Lower leg skin (tissue), 3 donors: ENCODE results near the gene KAZN.

Experiments
- POLR2A ChIP-seq, 2 donors: fragments of 450-650 bp; IDR thresholded peaks; one replicate each; pipeline ENCODE4 v1.6.1; 2016 to 2017; ENCODE audit warnings: antibody characterized with exemption in 2 of 2, mild to moderate bottlenecking in 1 of 2, moderate library complexity in 1 of 2
- TF ChIP-seq, protein P1 (sequence below), 3 donors: fragments of 450-650 bp; IDR thresholded peaks; one replicate each; pipeline ENCODE4 v1.5.1; 2016; ENCODE audit warnings: antibody characterized with exemption in 3 of 3, mild to moderate bottlenecking in 3 of 3, moderate library complexity in 2 of 3

DNA sequence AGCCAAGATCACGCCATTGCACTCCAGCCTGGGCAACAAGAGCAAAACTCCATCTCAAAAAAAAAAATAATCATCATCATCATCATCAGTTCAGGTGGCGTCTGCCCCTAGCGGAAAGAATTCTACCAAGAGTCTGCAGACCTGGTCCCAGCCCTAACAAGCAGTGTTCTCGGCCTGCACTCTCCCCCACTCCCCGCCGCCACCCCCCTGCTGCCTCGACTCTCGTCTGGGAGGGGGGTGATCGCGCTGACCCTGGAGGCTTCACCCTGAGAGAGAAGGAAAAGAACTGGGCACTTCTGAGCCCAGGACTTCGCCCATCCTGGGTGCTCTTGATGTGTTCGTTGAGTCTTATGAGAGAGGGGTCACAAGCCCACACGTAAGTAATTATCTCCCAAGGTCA lies 394.9 kb downstream of the KAZN start:
- TF ChIP-seq, protein P1, sequence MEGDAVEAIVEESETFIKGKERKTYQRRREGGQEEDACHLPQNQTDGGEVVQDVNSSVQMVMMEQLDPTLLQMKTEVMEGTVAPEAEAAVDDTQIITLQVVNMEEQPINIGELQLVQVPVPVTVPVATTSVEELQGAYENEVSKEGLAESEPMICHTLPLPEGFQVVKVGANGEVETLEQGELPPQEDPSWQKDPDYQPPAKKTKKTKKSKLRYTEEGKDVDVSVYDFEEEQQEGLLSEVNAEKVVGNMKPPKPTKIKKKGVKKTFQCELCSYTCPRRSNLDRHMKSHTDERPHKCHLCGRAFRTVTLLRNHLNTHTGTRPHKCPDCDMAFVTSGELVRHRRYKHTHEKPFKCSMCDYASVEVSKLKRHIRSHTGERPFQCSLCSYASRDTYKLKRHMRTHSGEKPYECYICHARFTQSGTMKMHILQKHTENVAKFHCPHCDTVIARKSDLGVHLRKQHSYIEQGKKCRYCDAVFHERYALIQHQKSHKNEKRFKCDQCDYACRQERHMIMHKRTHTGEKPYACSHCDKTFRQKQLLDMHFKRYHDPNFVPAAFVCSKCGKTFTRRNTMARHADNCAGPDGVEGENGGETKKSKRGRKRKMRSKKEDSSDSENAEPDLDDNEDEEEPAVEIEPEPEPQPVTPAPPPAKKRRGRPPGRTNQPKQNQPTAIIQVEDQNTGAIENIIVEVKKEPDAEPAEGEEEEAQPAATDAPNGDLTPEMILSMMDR (IDR thresholded peaks at IDR 0.05) = no peak
- no peak for TF ChIP-seq POLR2A (IDR thresholded peaks at IDR 0.05)
